Ishikawa (cell line): Measurements from ENCODE around the gene ROBO1.

ENCODE experiments used
- EP300 ChIP-seq: IDR thresholded peaks from 2 replicates; pipeline ENCODE4 v1.6.1; 2012; ENCODE audit warnings: borderline replicate concordance
- FOXM1 ChIP-seq: IDR thresholded peaks from 2 replicates; pipeline ENCODE4 v1.6.1; 2012; ENCODE audit warnings: low read depth, borderline replicate concordance
- TAF1 ChIP-seq: IDR thresholded peaks from 2 replicates; pipeline ENCODE4 v1.6.1; 2012; ENCODE audit warnings: low read depth, mild to moderate bottlenecking
- YY1 ChIP-seq: IDR thresholded peaks from 2 replicates; pipeline ENCODE4 v1.6.1; 2012; ENCODE audit warnings: low read depth
- ZBTB7A ChIP-seq: IDR thresholded peaks from 2 replicates; pipeline ENCODE4 v1.6.1; 2012; ENCODE audit warnings: low read depth
- TF ChIP-seq, protein P1 (sequence below): IDR thresholded peaks from 2 replicates; pipeline ENCODE4 v1.6.1; 2012; ENCODE audit warnings: low read depth, mild to moderate bottlenecking

DNA sequence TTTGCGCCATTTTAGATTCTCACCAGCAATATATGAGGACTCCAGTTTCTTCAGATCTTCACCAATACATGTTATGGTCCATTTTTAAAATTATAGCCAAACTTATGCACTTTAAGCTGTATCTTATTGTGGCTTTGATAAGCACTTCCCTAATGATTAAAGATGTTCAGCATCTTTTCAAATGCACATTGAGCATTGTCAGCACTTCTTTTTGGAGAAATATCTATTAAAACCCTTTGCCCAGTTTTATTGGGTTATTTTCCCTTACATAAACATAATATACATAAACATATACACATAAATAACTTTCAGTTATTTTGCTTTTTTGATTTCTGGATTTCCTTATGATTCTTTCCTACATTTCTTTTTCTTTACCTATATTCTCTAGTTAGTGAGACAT lies 83.8 kb downstream of the ROBO1 start:
- TF ChIP-seq YY1 (no peak), ZBTB7A (no peak), FOXM1 (no peak), EP300 (no peak), TAF1 (no peak)
- TF ChIP-seq, protein P1, sequence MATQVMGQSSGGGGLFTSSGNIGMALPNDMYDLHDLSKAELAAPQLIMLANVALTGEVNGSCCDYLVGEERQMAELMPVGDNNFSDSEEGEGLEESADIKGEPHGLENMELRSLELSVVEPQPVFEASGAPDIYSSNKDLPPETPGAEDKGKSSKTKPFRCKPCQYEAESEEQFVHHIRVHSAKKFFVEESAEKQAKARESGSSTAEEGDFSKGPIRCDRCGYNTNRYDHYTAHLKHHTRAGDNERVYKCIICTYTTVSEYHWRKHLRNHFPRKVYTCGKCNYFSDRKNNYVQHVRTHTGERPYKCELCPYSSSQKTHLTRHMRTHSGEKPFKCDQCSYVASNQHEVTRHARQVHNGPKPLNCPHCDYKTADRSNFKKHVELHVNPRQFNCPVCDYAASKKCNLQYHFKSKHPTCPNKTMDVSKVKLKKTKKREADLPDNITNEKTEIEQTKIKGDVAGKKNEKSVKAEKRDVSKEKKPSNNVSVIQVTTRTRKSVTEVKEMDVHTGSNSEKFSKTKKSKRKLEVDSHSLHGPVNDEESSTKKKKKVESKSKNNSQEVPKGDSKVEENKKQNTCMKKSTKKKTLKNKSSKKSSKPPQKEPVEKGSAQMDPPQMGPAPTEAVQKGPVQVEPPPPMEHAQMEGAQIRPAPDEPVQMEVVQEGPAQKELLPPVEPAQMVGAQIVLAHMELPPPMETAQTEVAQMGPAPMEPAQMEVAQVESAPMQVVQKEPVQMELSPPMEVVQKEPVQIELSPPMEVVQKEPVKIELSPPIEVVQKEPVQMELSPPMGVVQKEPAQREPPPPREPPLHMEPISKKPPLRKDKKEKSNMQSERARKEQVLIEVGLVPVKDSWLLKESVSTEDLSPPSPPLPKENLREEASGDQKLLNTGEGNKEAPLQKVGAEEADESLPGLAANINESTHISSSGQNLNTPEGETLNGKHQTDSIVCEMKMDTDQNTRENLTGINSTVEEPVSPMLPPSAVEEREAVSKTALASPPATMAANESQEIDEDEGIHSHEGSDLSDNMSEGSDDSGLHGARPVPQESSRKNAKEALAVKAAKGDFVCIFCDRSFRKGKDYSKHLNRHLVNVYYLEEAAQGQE = no peak
